CD4-positive, alpha-beta T cell treated with Interleukin-6 for 4 hours (primary cell): Measurements from ENCODE around the gene ME1.
"Not testable (repeated sequence)": the region's sequence is repeated elsewhere in the genome, so short reads cannot be mapped to it uniquely, and the experiment has no call there.

ENCODE experiments used
- DNase-seq: peaks from one replicate; pipeline ENCODE4 v3.0.0-alpha.2; 2020; ENCODE audit warnings: mixed read lengths

ME1 gene

GRCh38 chr6:83343121-83343520, 87.7 kb downstream of the ME1 start:
- no peak for DNase-seq

DNA sequence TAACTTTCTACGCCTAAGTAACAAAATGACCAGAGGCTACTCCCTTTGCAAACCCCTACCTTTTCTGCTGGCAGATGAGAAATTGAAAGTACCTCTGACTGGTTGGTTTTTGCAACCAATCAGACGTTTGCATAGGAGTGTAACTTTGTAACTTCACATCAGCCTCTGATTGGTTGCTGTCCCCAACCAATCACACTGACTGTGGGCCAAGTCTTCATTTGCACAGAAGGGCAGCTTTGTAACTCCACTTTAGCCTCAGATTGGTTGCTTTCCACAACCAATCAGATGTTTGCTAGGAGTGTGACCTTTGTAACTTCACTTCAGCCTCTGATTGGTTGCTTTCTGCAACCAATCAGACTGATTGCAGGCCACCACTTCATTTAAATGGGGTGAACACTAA, 89.1 kb downstream of the ME1 start:
- no peak for DNase-seq

- not testable (repeated sequence) for DNase-seq
These were observed 96.9 kb downstream of the ME1 start for GRCh38 chr6:83333916-83334315.

DNA sequence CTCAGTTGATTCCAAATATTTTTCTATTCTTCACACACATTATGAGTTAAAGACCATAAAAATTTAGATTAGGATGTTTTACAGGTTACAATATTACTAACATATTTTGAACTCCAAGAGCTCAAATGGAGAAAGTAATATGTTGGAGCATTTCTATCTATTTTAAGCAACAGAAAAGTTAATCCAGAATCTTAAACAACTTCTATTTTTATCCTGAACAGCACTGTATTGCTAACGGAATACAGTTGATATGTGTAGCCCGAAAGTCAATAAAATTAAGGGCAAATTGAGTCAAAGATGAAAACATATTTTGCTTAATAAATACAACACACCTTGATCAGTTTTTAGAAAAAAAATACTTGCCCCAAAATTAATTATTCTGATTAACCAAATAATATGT, 97.4 kb downstream of the ME1 start:
- no peak for DNase-seq

DNA sequence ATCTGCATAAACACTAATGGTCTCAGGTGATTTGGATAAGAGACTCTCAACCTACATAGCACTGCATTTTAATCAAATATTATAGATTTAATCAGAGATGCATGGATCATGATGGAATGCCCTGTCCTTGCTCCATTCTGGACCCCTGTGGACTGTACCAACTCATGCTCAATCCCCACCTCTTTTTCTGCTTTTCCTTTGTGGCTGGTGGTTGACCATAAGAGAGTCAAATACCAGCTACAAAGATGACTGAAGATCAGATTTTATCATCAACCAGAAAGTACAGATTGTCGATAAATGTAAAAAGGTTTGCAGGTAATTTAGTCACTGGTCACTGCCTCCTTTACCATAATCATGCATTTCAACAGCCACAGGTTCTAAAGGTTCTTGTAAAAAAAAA, 116.2 kb downstream of the ME1 start:
- no peak for DNase-seq

- no peak for DNase-seq
These were observed 117.0 kb downstream of the ME1 start for GRCh38 chr6:83313882-83314281.

DNA sequence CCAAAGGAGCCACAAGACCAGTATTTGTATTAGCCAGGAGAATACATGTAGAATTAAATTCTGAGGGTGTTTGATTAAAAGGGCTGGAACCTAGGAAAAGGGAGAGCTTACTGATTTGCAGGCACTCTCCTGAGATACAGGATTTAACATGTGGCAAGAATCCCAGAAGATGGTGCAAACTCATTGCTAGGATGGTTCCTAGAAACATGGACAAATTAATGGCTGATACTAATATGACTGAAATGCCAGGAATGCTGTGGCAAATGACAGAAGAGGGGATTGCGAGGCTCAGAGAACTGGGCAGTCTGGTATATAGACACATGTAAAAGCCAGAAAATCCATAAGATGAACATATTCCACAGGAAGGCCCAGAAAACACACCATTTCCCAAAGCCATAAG, 119.6 kb downstream of the ME1 start:
- no peak for DNase-seq

- no peak for DNase-seq
These were observed 120.8 kb downstream of the ME1 start for GRCh38 chr6:83310046-83310445.

- DNase-seq, result no peak
These were observed 121.5 kb downstream of the ME1 start for GRCh38 chr6:83309344-83309743.

DNA sequence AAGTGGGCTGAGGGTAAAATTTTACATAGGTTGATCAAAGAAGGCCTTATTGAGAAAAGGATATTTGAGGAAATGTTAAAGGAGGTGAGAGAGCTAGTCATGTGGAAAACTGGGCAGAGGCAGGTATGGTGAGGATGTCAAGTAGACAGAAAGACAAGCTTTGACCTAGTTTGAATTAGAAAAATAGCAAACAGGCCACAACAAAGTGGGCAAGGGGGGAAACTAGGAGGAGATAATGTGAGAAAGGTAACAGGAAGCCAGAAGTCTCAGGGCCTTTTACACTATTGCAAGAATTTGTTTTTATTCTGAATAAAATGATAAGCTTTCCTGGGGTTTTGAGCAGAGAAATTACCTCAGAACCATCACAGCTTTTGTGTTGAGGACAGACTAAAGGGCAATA, 122.0 kb downstream of the ME1 start:
- no peak for DNase-seq

DNA sequence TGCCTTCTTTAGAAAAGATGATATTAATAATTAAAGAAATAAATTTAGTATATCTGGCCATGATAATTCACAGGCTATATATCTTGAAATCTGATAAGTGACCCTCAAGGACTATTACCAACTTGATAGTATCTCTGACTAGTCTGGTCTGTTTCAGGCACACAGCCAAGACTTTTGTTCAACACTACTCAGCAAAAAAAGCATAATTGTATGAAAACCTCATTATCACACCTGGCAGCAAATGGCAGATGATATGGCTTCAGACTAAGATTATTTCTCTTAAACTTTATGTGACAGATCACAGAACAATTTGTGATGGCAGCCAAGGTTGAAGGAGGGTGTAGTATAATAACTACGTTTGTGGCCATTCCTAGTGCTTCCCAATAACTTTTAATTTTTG, 123.0 kb downstream of the ME1 start:
- DNase-seq, result no peak

DNA sequence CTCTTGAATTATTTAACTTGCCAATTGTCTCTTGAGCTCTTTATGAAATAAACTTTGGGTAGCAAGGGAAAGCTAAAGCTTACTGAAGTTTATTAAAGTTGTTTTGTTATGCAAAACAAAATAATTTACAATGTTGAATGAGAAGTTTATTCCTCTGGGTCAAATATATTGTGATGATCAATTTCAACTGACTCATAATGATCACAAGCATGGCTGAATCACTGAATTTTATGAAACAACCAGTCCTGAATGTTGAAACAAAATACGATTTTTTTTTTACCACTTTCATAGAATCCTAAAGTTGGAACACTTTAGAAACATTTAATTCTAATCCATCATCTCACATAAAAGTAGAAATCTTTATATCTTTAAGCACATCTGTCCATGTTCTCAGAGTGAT, 127.4 kb downstream of the ME1 start:
- no peak for DNase-seq

DNA sequence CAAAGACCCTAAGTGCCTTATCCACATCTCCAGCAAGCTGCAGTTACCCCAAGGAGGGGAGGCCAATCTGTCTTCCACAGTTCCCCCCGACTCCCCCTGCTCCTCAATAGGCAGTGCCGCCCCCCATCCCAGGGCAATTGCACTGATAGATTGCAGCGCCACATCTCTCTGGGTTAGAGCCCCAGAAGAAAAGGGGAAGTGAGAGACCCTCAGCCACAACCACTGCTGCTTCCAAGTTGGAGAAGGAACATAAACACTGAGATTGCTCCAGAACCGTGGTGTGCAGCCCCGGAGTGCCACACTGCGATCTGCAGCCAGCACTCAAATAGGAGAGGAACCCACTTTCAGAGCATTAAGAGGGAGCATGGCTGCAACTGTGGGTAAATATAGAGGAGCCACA, 136.2 kb downstream of the ME1 start:
- DNase-seq, result no peak

- no peak for DNase-seq
These were observed 137.7 kb downstream of the ME1 start for GRCh38 chr6:83292900-83293843.

DNA sequence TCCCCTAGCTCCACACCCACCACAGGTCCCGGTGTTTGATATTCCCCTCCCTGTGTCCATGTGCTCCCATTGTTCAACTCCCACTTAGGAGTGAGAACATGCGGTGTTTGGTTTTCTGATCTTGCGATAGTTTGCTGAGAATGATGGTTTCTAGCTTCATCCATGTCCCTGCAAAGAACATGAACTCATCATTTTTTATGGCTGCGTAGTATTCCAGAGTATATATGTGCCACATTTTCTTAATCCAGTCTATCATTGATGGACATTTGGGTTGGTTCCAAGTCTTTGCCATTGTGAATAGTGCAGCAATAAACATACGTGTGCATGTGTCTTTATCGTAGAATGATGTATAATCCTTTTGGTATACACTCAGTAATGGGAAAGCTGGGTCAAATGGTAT, 143.6 kb downstream of the ME1 start:
- DNase-seq, result not testable (repeated sequence)

DNA sequence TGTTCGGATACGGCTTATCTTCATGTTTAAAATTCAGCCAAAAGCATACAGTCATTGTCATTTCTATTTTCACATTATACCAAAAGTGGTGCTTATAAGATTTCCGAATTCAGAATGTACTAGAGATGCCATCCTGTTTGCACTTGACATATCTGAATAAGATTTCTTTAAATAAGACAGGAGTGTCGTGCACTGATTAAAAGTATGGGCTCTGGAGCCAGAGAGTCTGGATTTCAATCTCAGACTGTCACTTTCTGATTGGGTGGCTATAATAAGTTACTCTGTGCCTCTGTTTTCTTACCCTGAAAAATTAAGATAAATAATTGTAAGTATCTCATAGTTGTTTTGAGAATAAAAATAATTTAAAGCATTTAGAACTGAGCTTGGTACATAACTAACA, 144.9 kb downstream of the ME1 start:
- no peak for DNase-seq

DNA sequence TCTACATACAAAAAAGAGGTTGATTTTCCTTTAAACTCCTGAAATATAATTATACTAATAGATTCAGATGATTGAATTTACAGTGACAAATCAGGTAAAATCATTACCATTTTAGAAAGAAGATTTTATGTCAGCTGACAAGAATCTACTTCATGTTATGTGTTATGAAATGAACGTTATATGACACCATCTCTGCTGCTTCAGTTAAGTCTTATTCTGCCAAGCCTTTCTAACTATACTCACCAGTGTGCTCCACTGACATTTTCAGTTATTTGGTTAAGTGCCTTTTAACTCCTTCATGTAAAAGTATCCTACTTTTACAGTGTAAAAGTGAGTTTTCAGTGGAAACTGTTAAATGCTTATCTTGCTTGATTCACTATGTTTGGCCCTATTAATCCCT, 157.3 kb downstream of the ME1 start:
- no peak for DNase-seq

GRCh38 chr6:83270971-83271719, 159.7 kb downstream of the ME1 start:
- no peak for DNase-seq

DNA sequence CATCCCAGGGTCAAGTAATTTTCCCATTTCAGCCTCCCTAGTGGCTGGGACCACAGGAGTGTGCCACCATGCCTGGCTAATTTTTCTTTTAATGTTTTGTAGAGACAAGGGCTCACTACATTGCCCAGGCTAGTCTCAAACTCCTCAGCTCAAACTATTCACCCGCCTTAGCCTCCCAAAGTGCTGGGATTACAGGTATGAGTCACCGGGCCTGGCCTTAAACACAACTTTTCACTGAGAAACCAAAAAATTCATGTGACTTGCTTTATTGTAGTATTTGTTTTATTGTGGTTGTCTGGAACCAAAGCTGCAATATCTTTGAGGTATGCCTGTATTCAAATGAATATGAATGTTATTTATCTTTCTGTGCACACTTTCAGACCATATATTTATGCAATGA, 165.5 kb downstream of the ME1 start:
- DNase-seq, result no peak

- no peak for DNase-seq
These were observed 170.3 kb downstream of the ME1 start for GRCh38 chr6:83260577-83260976.

DNA sequence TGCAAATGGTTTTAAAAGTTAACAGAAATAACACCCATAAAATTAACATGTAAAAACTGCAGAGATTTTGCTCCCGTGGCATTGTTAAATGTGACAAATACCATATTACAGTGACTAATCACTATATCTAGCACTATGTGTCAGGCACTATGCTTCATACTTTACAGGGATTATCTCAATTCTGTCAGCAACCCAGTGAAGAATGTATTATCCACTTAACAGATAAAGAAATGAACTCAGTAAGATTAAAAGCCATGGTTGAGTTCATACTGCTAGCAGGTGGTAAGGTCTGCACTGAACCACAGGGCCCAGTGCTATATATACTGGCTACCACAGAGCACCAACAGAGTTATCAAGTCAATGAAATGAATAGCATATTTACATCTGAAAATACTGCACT, 172.3 kb downstream of the ME1 start:
- DNase-seq, result no peak

GRCh38 chr6:83257791-83258190, 173.1 kb downstream of the ME1 start:
- DNase-seq, result no peak

- DNase-seq, result not testable (repeated sequence)
These were observed 174.1 kb downstream of the ME1 start for GRCh38 chr6:83256719-83257118.

DNA sequence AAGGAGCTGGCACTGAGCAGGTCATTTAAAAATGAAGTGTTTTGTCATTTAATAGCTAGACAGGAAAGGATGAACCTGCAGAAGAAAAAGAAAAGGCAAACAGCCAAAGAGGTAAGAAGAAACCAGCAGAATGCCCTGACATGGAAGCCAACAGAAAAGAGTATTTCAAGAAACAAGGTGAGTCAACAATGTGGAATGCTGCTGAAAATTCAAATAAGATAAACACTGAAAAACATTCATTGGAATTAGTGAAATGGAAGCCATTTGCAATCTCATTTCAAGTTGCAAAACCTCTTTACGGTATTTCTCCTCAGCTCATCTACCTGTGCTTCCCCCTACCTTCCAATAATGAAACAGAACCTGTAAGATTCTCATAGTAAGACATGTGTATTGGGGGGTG, 178.1 kb downstream of the ME1 start:
- DNase-seq, result no peak
